GM06990 (cell line): Measurements from ENCODE around the gene DAB2.

Source experiments
- DNase-seq: peaks from one replicate; pipeline ENCODE4 v3.0.0-alpha.2; 2011; ENCODE audit not compliant: insufficient read length; ENCODE audit errors: extremely low read depth
- H3K27me3 ChIP-seq: replicated peaks from 2 replicates; pipeline ENCODE4 v1.6.0; 2011; ENCODE audit warnings: low read length; ENCODE audit not compliant: control insufficient read depth, insufficient read depth
- H3K36me3 ChIP-seq: 2 replicates; pipeline ENCODE4 v1.5.1; 2011; ENCODE audit warnings: low read length; ENCODE audit not compliant: control insufficient read depth, insufficient read depth
- H3K4me3 ChIP-seq: replicated peaks from 2 replicates; pipeline ENCODE4 v1.5.1; 2011; ENCODE audit warnings: low read depth, mild to moderate bottlenecking, control low read depth, low read length
- TF ChIP-seq, protein P1 (sequence below): IDR thresholded peaks from 2 replicates; pipeline ENCODE4 v1.5.1; 2011; ENCODE audit warnings: low read length, control low read depth, mild to moderate bottlenecking, inconsistent platforms; ENCODE audit not compliant: insufficient read depth, poor library complexity, severe bottlenecking

DAB2 gene

DNA sequence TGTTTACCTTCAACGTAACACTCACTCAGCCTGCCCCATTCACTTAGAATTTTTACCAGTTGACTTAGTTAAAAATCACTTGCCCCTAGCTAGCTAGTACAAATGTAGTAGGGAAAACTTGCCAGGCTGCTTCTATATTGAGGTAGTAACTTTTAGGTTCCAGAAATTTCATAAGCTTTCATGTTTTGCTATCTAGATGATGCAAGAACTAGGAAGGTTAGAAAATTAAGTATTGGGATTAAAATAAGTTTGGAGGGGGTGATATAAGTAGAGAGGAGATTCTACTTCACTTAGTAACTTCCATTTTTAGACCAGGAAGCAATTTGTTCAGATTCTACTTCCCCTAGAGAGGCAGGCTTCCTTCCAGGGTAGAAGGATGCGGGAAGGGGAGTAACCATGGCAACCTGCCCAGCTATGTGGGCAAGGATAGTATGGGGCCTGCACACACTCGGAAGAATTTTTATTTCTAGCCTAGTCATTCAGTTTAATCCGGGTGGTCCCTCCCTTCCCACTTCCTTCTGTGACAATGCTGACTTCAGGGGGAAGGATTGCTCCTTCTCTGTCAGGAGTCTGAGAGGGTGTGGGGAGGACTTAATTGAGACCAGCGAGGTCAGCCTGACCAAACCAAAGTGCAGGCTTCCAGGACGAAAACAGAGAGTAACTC lies 4.2 kb downstream of the DAB2 start:
- H3K4me3 ChIP-seq, result no peak overlapping the region
- H3K27me3 ChIP-seq, result 0 out of 2 replicates have a peak, but pooled peaks cover 2% of the 10 kb centered on the region
- DNase-seq, result no peak
- no peaks in the 10 kb centered on the region for H3K36me3 ChIP-seq
- TF ChIP-seq, protein P1, sequence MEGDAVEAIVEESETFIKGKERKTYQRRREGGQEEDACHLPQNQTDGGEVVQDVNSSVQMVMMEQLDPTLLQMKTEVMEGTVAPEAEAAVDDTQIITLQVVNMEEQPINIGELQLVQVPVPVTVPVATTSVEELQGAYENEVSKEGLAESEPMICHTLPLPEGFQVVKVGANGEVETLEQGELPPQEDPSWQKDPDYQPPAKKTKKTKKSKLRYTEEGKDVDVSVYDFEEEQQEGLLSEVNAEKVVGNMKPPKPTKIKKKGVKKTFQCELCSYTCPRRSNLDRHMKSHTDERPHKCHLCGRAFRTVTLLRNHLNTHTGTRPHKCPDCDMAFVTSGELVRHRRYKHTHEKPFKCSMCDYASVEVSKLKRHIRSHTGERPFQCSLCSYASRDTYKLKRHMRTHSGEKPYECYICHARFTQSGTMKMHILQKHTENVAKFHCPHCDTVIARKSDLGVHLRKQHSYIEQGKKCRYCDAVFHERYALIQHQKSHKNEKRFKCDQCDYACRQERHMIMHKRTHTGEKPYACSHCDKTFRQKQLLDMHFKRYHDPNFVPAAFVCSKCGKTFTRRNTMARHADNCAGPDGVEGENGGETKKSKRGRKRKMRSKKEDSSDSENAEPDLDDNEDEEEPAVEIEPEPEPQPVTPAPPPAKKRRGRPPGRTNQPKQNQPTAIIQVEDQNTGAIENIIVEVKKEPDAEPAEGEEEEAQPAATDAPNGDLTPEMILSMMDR, result no peak

DNA sequence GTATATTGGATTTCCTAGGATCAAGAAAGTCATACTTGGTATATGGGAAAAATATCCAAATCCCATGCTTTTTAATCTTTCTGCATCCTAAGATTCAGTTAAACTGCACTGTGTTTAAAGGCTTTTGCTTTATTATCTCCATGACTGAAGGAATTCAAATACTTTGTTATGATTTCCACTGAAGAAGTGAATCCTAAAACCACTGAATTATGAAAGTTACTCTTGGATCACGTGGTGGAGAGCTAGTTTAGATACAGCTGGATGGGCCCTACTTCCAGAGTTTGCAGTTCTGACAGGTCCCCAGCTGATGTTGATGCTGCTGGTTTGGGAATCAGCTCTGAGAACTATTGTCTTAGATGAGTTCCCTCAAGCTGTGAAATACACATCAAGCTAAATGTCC lies 5.0 kb downstream of the DAB2 start:
- TF ChIP-seq, protein P1, result no peak
- Histone ChIP-seq H3K36me3 (no peaks in the 10 kb centered on the region), H3K27me3 (0 out of 2 replicates have a peak, but pooled peaks cover 1% of the 10 kb centered on the region), H3K4me3 (no peak overlapping the region)
- no peak for DNase-seq

DNA sequence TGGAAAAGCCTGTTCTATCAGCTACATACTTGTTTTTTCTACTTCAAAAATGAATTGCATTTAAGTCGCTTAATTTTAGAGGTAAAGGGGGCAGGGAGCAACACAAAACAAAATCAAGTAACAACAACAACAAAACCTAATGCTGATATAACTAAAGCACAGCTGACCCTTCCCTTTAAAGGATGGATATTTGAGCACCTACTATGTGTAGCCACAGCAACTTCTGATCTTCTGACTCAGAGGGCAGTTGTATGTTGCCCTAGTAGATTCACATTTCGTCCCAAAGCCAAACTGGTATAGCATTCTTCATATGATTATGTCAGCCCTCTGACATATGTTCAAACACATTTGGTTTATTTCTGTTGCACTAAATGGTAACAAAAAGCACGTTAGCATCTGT lies 6.8 kb downstream of the DAB2 start:
- Histone ChIP-seq H3K27me3 (no peaks in the 10 kb centered on the region), H3K4me3 (no peak overlapping the region), H3K36me3 (no peaks in the 10 kb centered on the region)
- TF ChIP-seq, protein P1, result no peak
- DNase-seq, result no peak

DNA sequence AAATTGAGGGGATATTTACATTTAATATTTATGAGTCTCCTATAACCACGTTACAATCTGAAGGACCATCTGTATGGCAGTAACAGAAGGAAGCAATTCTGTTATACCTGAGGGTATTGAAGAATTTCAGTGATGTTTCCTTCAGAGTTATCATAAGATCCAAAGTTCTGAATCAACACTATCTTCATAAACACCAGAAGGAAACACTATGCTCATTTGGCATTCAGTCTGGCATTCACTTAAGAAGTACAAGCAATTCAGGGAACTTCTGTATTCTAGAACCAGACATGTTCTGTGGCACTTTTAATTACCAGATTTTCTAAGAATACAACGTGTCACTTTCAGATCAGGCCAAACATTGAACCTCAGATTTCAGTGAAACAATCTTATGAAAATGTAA lies 9.6 kb downstream of the DAB2 start:
- H3K27me3 ChIP-seq, result no peaks in the 10 kb centered on the region
- no peaks in the 10 kb centered on the region for H3K36me3 ChIP-seq

DNA sequence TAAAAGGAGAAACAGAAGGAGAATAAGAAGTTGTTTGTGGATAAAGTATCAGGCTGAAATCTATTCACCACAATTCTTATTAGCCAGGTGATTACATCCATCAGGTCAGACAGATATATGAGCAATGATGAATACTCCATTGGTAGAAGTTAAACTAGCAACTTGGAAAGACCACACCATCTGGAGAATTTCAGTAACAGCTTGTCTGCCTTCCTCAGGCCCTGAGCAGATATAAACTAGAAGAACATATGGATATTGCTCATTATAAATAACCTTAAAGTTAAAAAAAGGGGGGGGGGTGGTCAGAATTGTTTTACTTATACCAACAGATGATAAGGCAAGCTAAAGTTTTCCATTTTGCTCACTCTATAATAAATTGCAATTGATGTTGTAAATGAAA lies 10.4 kb downstream of the DAB2 start:
- TF ChIP-seq, protein P1, result no peak
- Histone ChIP-seq H3K27me3 (no peaks in the 10 kb centered on the region), H3K36me3 (no peaks in the 10 kb centered on the region), H3K4me3 (no peak overlapping the region)
- DNase-seq, result no peak

More for the DNA sequence above, 9.6 kb downstream of the DAB2 start:
- TF ChIP-seq, protein P1, result no peak
- no peak overlapping the region for H3K4me3 ChIP-seq
- no peak for DNase-seq

DNA sequence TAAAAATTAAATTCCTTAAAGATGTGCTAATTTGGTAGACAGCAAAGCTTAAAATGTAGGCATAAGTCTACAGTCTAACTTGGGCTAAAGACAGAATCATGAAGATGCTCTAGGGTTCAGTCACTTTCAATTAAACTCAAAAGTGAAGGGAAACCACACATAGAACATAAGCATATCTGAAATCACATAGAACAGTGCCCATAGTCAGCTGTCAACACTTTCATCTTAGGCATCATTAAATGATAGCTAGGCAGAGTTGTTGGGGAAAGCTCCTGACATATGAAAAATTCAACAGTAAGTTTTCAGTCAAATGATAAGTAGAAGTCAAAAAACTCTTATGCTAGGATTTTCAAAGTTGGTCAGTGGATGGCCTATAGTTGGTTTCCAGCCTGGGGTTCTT lies 11.0 kb downstream of the DAB2 start:
- no peak for DNase-seq

More for the DNA sequence above, 11.0 kb downstream of the DAB2 start:
- TF ChIP-seq, protein P1, result no peak
- no peaks in the 10 kb centered on the region for H3K36me3 ChIP-seq
- H3K4me3 ChIP-seq, result no peak overlapping the region
- no peaks in the 10 kb centered on the region for H3K27me3 ChIP-seq
